H1 (cell line): ENCODE measurements around the gene SRCIN1. TPM values are rescaled to one million over a fixed set of nuclear protein-coding genes. Genes with fewer than 3 reads are reported as not detected.

Experiments used
- CBX8 ChIP-seq: fragments of 300-800, 300-1000 bp; sonication (generic); IDR thresholded peaks from 2 replicates; pipeline ENCODE4 v1.7.1; 2016; ENCODE audit warnings: low read depth, low read length, borderline replicate concordance
- RXRA ChIP-seq: IDR thresholded peaks from 2 replicates; pipeline ENCODE4 v1.6.1; 2011; ENCODE audit warnings: low read depth, mild to moderate bottlenecking, low read length, moderate library complexity; ENCODE audit not compliant: insufficient read depth
- SP1 ChIP-seq: IDR thresholded peaks from 2 replicates; pipeline ENCODE4 v1.6.1; 2011; ENCODE audit warnings: low read depth, low read length
- polyA plus RNA-seq, 7 experiments: library from polyadenylated mRNA; depleted of rRNA in 3 of 7; stranded (reverse) in 5 of 7; unstranded in 2 of 7; fragments of >200 nt in 5 of 7; fragments of 200-250 nt in 2 of 7; gene quantifications; 1 replicate in 5 of 7; 2 replicates in 1 of 7; 4 replicates in 1 of 7; pipeline versions ENCODE4 v1.2.1 to v1.2.3, GENCODE V29; 2011 to 2013; ENCODE audit warnings: missing spikeins in 2 of 7, mixed read lengths in 2 of 7
- total RNA-seq: library from RNA; stranded (reverse); fragmentation: NEBNext Ultra II Directional; extraction: Animal tissue kit (Norgen Biotek cat#: 25700); gene quantifications from 2 replicates; pipeline ENCODE4 v1.2.1, GENCODE V29; 2021
- TF ChIP-seq, protein P1 (sequence below): fragments of 300-600 bp; sonication (generic); IDR thresholded peaks from 2 replicates; pipeline ENCODE4 v1.7.1; 2012; ENCODE audit warnings: low read length, moderate library complexity, mild to moderate bottlenecking, inconsistent platforms; ENCODE audit not compliant: insufficient replicate concordance
- TF ChIP-seq, protein P2 (sequence below): IDR thresholded peaks from 2 replicates; pipeline ENCODE4 v1.6.1; 2011; ENCODE audit warnings: low read depth, mild to moderate bottlenecking, low read length; ENCODE audit not compliant: insufficient read depth

SRCIN1 gene
- total and polyA plus RNA-seq, 2 of the 8 experiments (the other 6 are each of a cell fraction or from before 2014, with no cell fraction given): 2.8 to 3.8 TPM

DNA sequence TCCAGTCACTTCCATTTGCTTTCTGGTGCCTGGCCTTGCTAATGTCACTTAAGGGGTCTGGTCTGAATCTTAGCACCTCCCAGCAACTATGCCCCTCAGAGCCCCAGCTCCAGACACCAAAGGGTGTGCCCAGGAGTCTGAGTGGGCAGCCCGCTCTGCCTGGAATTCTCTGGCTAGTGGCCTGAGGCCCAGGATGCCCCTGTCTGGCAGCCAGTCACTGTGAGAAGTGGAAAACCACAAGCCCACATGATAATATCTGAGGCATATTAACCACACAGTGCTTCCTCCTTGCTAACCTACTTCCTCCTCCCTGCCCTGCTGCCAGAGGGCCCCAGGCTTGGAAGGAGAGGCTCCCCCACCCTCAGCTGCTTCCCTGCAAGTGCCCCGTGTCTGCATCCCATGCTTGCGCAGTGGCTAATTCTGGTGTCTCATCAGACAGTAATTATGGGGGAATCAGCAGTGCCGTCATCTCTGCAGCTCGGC is 14.0 kb downstream of the SRCIN1 start (continued):
- TF ChIP-seq, protein P1, sequence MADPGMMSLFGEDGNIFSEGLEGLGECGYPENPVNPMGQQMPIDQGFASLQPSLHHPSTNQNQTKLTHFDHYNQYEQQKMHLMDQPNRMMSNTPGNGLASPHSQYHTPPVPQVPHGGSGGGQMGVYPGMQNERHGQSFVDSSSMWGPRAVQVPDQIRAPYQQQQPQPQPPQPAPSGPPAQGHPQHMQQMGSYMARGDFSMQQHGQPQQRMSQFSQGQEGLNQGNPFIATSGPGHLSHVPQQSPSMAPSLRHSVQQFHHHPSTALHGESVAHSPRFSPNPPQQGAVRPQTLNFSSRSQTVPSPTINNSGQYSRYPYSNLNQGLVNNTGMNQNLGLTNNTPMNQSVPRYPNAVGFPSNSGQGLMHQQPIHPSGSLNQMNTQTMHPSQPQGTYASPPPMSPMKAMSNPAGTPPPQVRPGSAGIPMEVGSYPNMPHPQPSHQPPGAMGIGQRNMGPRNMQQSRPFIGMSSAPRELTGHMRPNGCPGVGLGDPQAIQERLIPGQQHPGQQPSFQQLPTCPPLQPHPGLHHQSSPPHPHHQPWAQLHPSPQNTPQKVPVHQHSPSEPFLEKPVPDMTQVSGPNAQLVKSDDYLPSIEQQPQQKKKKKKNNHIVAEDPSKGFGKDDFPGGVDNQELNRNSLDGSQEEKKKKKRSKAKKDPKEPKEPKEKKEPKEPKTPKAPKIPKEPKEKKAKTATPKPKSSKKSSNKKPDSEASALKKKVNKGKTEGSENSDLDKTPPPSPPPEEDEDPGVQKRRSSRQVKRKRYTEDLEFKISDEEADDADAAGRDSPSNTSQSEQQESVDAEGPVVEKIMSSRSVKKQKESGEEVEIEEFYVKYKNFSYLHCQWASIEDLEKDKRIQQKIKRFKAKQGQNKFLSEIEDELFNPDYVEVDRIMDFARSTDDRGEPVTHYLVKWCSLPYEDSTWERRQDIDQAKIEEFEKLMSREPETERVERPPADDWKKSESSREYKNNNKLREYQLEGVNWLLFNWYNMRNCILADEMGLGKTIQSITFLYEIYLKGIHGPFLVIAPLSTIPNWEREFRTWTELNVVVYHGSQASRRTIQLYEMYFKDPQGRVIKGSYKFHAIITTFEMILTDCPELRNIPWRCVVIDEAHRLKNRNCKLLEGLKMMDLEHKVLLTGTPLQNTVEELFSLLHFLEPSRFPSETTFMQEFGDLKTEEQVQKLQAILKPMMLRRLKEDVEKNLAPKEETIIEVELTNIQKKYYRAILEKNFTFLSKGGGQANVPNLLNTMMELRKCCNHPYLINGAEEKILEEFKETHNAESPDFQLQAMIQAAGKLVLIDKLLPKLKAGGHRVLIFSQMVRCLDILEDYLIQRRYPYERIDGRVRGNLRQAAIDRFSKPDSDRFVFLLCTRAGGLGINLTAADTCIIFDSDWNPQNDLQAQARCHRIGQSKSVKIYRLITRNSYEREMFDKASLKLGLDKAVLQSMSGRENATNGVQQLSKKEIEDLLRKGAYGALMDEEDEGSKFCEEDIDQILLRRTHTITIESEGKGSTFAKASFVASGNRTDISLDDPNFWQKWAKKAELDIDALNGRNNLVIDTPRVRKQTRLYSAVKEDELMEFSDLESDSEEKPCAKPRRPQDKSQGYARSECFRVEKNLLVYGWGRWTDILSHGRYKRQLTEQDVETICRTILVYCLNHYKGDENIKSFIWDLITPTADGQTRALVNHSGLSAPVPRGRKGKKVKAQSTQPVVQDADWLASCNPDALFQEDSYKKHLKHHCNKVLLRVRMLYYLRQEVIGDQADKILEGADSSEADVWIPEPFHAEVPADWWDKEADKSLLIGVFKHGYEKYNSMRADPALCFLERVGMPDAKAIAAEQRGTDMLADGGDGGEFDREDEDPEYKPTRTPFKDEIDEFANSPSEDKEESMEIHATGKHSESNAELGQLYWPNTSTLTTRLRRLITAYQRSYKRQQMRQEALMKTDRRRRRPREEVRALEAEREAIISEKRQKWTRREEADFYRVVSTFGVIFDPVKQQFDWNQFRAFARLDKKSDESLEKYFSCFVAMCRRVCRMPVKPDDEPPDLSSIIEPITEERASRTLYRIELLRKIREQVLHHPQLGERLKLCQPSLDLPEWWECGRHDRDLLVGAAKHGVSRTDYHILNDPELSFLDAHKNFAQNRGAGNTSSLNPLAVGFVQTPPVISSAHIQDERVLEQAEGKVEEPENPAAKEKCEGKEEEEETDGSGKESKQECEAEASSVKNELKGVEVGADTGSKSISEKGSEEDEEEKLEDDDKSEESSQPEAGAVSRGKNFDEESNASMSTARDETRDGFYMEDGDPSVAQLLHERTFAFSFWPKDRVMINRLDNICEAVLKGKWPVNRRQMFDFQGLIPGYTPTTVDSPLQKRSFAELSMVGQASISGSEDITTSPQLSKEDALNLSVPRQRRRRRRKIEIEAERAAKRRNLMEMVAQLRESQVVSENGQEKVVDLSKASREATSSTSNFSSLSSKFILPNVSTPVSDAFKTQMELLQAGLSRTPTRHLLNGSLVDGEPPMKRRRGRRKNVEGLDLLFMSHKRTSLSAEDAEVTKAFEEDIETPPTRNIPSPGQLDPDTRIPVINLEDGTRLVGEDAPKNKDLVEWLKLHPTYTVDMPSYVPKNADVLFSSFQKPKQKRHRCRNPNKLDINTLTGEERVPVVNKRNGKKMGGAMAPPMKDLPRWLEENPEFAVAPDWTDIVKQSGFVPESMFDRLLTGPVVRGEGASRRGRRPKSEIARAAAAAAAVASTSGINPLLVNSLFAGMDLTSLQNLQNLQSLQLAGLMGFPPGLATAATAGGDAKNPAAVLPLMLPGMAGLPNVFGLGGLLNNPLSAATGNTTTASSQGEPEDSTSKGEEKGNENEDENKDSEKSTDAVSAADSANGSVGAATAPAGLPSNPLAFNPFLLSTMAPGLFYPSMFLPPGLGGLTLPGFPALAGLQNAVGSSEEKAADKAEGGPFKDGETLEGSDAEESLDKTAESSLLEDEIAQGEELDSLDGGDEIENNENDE: no peak
- TF ChIP-seq, protein P2, sequence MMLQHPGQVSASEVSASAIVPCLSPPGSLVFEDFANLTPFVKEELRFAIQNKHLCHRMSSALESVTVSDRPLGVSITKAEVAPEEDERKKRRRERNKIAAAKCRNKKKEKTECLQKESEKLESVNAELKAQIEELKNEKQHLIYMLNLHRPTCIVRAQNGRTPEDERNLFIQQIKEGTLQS: no peak
- no peak for TF ChIP-seq CBX8
- TF ChIP-seq RXRA: no peak
- no peak for TF ChIP-seq SP1
